NCI-H748 (cell line): ENCODE measurements around the gene CLNK.

Experiments used
- DNase-seq: peaks from one replicate; lab custom pipeline; 2025; ENCODE audit not compliant: unreplicated experiment; lab: John Stamatoyannopoulos, UW

CLNK gene

DNA sequence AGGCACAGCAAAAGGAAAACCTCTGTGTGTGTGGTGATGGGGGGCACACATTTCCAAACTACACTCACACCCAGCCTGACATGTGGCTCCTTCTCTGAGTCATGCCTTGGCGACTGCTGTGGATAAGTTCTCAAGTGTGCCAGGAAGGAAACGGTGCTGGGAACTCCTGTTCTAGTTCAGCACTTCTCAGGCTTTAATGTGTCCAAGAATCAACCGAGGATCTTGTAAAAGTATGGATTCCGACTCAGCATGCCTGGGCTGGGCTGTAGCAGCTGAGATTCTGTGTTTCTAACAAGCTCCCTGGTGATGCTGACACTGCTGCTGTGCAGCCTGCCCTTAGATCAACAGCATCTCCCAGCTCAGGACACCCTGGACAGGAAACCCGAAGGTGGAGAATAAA, 20.2 kb downstream of the CLNK start:
- DNase-seq, result no peak

GRCh38 chr4:10662937-10663336, 21.6 kb downstream of the CLNK start:
- DNase-seq, result no peak

DNA sequence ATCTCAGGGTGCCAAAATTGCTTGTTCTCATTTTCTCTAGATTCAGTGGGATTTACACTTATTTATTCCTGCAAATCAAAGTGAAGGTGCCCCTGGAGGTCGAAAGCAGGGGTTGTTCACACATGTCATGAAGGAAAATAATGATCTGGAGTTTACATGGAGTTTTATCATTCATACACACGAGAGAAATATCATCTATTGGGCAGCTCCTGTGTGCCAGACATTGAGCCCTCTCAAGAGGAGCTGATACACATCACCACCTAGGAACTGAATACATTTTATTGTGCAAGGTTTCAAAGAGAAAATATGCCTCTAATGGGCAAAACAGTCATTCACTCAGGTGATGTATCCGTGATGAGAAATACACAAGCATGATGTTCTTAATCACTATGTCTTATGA, 23.5 kb downstream of the CLNK start:
- DNase-seq, result no peak

GRCh38 chr4:10659251-10659650, 25.3 kb downstream of the CLNK start:
- DNase-seq, result peak; percentile 32

- DNase-seq, result peak; percentile 21
These were observed 27.6 kb downstream of the CLNK start for GRCh38 chr4:10656988-10657387.

GRCh38 chr4:10656420-10656819, 28.1 kb downstream of the CLNK start:
- DNase-seq, result no peak

DNA sequence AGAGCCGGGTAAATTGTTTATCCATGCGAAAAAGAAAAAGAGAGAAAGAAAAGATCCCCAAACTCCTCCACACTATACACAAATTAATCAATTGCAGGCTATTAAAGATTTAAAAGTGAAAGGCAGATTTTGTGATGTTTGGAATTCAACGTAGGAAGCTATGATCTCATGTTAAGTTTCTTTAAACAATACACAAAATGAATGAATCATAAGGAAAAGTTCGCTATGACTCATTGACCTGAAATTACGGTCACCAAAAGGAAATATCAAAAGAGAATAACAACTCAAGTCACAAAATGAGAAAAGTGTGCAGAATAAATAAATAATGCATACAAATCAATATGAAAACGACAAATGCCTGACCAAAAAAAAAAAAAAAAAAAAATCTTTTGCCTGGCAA, 28.6 kb downstream of the CLNK start:
- no peak for DNase-seq

DNA sequence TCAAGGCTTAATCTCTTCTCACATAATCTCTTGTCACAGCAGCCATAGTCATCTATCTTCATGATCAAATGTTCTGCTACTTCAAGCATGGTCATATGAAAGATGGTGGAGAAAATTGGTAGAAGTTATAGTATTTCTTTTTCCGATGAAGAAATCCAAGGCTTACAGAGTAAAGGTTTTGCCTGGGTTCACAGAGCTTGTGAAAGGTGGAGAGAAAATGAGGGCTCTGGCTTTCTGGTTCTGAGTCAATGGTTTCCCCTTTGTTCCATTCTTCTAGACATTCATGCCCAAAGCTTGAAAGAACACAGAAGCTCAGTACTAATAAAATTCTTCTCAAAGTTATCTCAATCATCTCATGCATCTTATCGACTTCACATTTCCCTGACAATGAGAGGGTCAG, 36.1 kb downstream of the CLNK start:
- DNase-seq, result no peak

DNA sequence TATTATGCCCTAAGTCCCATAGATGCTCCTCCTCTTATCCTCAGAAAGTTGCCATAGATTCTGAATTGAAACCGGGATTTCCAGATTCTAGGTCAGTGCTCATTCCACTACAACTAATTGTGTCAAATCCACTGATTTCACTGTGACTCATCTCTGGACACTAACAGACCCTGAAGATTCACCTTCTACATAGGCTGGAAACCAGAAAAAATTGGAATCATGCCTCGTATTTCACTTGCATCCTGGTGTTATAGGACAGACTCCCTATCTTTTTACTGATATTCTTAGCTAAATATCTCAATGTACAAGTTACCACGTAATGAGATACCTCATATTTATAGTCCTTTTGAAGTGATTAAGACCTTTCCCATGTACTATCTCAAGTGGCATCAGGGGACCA, 36.7 kb downstream of the CLNK start:
- no peak for DNase-seq

DNA sequence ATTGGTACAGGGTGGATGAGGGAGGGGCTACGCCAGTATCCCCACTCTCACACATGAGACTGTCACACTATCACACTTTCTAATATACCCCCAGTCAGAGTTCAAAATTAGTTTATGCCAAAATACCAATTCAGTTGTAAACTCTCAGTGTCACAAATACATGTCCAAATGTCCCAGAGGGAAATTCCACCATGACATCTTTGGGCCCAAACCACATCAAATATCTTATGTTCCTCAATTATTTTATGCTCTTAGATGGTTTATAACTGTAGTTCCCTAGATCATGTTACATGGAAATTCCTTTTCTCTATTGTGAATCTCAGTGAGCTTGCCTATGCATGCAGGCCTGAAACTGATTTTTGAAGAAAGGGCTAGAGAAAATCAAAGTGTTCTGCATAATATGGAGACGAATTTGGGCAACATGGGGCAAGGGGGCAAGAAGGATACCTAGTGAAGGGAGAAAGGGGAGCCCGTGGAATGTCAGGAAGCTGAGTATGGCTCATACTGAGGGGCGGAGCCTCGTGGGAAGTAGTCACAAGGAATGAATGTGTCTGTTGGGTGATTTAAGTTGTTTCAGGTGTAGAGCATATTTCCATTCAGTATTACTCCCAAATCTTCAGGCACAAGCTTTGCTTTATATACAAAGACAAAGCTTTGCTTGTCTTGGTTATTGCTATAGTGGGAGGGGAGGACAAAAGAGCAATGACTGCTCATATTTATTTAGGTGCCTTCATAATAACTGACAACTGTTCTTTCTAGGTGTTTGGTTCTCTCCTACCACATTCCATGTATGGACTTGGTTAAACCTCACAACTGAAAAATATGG, 40.8 kb downstream of the CLNK start:
- no peak for DNase-seq

DNA sequence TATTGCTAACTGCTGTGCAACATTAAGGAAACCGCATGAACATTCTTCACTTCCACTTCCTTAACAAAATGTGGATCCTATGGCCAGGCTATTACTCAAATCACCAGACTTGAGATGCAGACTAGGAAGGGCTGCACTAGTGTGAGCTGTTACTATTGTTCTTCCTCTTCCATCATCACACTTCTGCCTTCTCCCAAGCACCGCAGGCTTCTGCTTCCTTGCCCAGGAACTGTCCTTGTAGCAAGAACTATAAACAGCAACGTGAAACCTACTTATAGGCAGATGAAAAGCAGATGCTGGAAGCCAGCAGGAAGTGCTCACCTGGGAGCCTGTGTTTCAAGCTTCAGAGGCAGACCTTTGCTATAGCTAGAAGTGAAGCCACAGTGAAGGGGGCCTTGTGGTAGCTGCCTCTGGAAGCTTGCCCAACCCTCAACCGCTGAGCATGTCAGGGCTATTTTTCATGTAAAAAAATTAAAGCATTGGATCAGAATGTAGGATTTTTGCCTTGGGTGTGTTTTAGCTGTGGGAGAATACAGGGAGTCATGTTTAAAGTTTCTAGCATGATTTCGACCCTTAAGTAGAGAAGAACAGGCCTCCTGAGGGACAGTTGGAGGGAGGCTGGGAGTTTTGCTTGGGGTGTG, 43.9 kb downstream of the CLNK start:
- DNase-seq, result no peak

DNA sequence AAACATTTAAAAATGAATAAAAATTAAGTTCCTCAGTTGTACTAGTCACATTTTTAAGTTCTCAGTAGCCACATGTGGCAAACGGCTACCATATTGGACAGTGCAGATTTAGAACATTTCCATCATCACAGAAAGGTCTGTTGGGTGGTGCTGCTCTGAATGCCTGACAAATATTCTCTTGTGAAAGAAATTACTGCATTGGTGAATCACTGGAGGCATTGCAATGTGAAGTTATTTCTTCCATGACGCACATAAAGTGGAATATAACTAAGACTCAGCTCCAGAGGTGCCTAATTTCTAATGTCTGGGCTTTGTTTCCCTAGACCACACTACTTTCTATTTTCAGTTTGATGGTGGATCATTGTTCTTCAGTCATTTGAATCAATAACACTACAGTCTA, 44.9 kb downstream of the CLNK start:
- no peak for DNase-seq

GRCh38 chr4:10639100-10639499, 45.5 kb downstream of the CLNK start:
- DNase-seq, result no peak

- DNase-seq, result no peak
These were observed 49.5 kb downstream of the CLNK start for GRCh38 chr4:10635091-10635490.

- DNase-seq, result no peak
These were observed 55.2 kb downstream of the CLNK start for GRCh38 chr4:10629394-10629793.

DNA sequence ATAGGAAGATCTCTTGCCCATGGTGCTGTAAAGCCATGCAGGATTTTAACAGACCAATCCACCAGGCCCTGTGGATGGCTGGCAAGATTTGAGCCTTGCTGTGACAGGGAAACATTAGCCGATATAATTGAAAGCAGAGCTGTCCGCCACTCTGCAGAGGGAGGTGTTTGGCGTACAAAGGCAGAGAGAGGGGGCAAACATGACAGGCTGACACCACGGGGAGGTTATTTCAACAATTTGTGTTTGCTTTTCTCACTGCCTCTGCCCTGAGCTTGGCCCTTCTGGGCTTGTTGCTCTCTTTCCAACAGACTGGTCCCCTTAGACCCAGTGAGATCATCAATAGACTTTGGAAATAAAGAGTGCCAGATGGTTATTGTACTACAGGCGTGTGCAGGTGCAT, 59.4 kb downstream of the CLNK start:
- DNase-seq, result peak; percentile 97

GRCh38 chr4:10623862-10624261, 60.7 kb downstream of the CLNK start:
- no peak for DNase-seq

DNA sequence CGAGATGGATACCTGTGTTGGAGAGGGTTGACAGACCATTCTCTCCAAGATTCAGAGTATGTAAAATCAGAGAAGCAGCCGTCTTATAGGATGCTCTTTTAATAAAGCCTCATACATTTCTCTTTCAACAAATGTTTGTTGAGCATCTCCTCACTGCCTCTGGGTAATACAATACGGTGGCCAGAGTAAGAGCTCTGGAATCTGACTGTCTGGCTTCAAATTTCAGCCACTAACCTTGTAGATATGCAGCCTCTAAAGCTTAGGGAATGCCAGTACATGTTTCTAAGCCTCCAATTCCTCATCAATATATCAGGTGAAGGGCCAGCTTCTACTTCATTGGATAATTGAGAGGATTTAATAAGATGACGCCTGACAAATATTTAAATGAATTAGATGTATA, 61.3 kb downstream of the CLNK start:
- DNase-seq, result no peak

GRCh38 chr4:10622728-10623127, 61.8 kb downstream of the CLNK start:
- peak; percentile 63 for DNase-seq

DNA sequence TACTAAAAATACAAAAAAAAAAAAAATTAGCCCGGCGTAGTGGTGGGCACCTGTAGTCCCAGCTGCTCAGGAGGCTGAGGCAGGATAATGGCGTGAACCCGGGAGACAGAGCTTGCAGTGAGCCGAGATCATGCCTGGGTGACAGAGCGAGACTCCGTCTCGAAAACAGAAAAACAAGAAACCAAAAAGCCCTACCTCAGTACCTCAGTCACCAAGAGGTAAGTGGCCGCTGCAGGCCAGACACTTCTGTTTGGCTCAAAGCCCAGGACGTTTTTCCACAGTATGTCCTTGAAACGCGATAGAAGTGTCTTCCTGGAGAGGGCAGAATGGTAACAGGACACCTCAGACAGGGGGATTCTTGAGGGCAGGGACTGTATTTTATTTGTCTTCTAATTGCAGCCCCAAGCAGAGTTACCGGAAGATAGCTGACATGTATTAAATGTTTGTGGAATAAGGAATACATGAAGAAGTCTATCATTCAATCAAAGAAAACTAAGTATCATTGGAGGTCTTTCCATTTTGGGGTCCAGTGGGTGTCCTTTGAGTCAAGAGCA, 63.6 kb downstream of the CLNK start:
- DNase-seq, result peak; percentile 84

- no peak for DNase-seq
These were observed 64.7 kb downstream of the CLNK start for GRCh38 chr4:10619855-10620254.

- DNase-seq, result peak; percentile 98
These were observed 65.3 kb downstream of the CLNK start for GRCh38 chr4:10619220-10619619.
